Stimulated activated CD8-positive, alpha-beta memory T cell treated with anti-CD3 and anti-CD28 coated beads, Interleukin-12 subunit alpha, Interleukin-12 subunit beta, amount 100 ng/mL, for 24 hours (primary cell): ENCODE results near the gene LPP.

Experiments used
- DNase-seq: peaks from one replicate; pipeline ENCODE4 v3.0.0-alpha.2; 2020; ENCODE audit errors: extremely low read depth

Gene LPP

GRCh38 chr3:188330138-188330537 is 176.2 kb downstream of the LPP start:
- no peak for DNase-seq

- DNase-seq = no peak
Measured at GRCh38 chr3:188331166-188331565, 177.2 kb downstream of the LPP start.

- DNase-seq = no peak
Measured at GRCh38 chr3:188332085-188332484, 178.1 kb downstream of the LPP start.

GRCh38 chr3:188335656-188336055 is 181.7 kb downstream of the LPP start:
- DNase-seq = no peak

GRCh38 chr3:188336178-188336577 is 182.2 kb downstream of the LPP start:
- DNase-seq = no peak

- no peak for DNase-seq
Measured at GRCh38 chr3:188337232-188337631, 183.3 kb downstream of the LPP start.

- DNase-seq = no peak
Measured at GRCh38 chr3:188338086-188338485, 184.1 kb downstream of the LPP start.

- no peak for DNase-seq
Measured at GRCh38 chr3:188339410-188340295, 185.7 kb downstream of the LPP start.

- no peak for DNase-seq
Measured at GRCh38 chr3:188341501-188341900, 187.5 kb downstream of the LPP start.

- DNase-seq = no peak
Measured at GRCh38 chr3:188342991-188343732, 189.2 kb downstream of the LPP start.

GRCh38 chr3:188343894-188344293 is 189.9 kb downstream of the LPP start:
- no peak for DNase-seq

GRCh38 chr3:188345223-188345622 is 191.3 kb downstream of the LPP start:
- DNase-seq = no peak

GRCh38 chr3:188348435-188349244 is 194.7 kb downstream of the LPP start:
- no peak for DNase-seq

- no peak for DNase-seq
Measured at GRCh38 chr3:188349351-188349901, 195.5 kb downstream of the LPP start.

GRCh38 chr3:188349933-188350332 is 196.0 kb downstream of the LPP start:
- DNase-seq = no peak

- DNase-seq = no peak
Measured at GRCh38 chr3:188350961-188351360, 197.0 kb downstream of the LPP start.

- no peak for DNase-seq
Measured at GRCh38 chr3:188351648-188352047, 197.7 kb downstream of the LPP start.

GRCh38 chr3:188352196-188352927 is 198.4 kb downstream of the LPP start:
- no peak for DNase-seq

GRCh38 chr3:188353426-188353825 is 199.5 kb downstream of the LPP start:
- DNase-seq = no peak

GRCh38 chr3:188358787-188359493 is 205.0 kb downstream of the LPP start:
- no peak for DNase-seq
